Thyroid gland (tissue), 4 donors: ENCODE results near the gene JUNB. TPM values are rescaled to one million over a fixed set of nuclear protein-coding genes. Genes with fewer than 3 reads are reported as not detected.
"Not testable (repeated sequence)": the region's sequence is repeated elsewhere in the genome, so short reads cannot be mapped to it uniquely, and the experiment has no call there.

Source experiments
- DNase-seq, 2 donors: peaks; one replicate each; pipeline ENCODE4 v3.0.0-alpha.2; 2019
- H3K27ac ChIP-seq, 3 donors: fragments of 200-600 bp; sonication (generic); 1 replicate in 2 of 3; 2 replicates in 1 of 3; pipeline ENCODE4 v1.5.1; 2016 to 2019; ENCODE audit warnings: mild to moderate bottlenecking in 1 of 3, moderate library complexity in 1 of 3
- H3K27me3 ChIP-seq: fragments of 200-600 bp; sonication (generic); one replicate; pipeline ENCODE4 v1.5.1; 2019
- H3K36me3 ChIP-seq, 2 donors: fragments of 200-600 bp; sonication (generic); one replicate each; pipeline ENCODE4 v1.5.1; 2016 to 2019
- H3K4me1 ChIP-seq, 2 donors: fragments of 200-600 bp; sonication (generic); one replicate each; pipeline ENCODE4 v1.5.1; 2017 to 2019
- H3K4me3 ChIP-seq, 3 donors: fragments of 200-600 bp; sonication (generic); replicated peaks in 1 of 3; 1 replicate in 2 of 3; 2 replicates in 1 of 3; pipeline ENCODE4 v1.5.1; 2016; ENCODE audit warnings: mild to moderate bottlenecking in 1 of 3
- H3K9me3 ChIP-seq: fragments of 200-600 bp; sonication (generic); one replicate; pipeline ENCODE4 v1.5.1; 2017
- CTCF ChIP-seq, 6 experiments: fragments of 200-600 bp in 3 of 6; fragments of 450-650 bp in 3 of 6; sonication (generic) in 3 of 6; IDR thresholded peaks; one replicate each; pipeline ENCODE4 v1.5.1; 2016 to 2019; ENCODE audit warnings: antibody characterized with exemption in 6 of 6, mild to moderate bottlenecking in 2 of 6, inconsistent platforms in 1 of 6, moderate library complexity in 1 of 6
- POLR2A ChIP-seq, 2 donors: fragments of 450-650 bp; IDR thresholded peaks; one replicate each; pipeline ENCODE4 v1.6.1; 2017; ENCODE audit warnings: antibody characterized with exemption in 2 of 2, mild to moderate bottlenecking in 2 of 2, moderate library complexity in 1 of 2
- WGBS, 2 donors: methylation state at CpG; one replicate each; pipeline ENCODE4 v1.1.5; 2017; 5-methylcytosine and 5-hydroxymethylcytosine counted together
- intact Hi-C: fragments of 100-400 bp; cut with DNase I; formaldehyde crosslinking; loops from one replicate; pipeline ENCODE4 v1.15.1; 2023
- total RNA-seq, 4 donors: library from RNA; depleted of rRNA; stranded (reverse); fragments of >200 nt; gene quantifications; one replicate each; pipeline ENCODE4 v1.2.3, GENCODE V29; 2016

JUNB gene
- total RNA-seq, 4 donors from 2014 or later = 111 to 393 (median 220) TPM

- intact Hi-C loops = no loop called here
- Histone ChIP-seq H3K36me3 (peaks cover 0 to 16% of the 10 kb centered on the region in 2 donors), H3K27me3 (no peaks in the 10 kb centered on the region), H3K9me3 (no peaks in the 10 kb centered on the region), H3K27ac (peak overlapping the region; percentile 96 to 99 (median 96)), H3K4me3 (peak overlapping the region in 1 of 3 donors; percentile 90), H3K4me1 (peaks cover 13 to 22% of the 10 kb centered on the region in 2 donors)
- TF ChIP-seq CTCF (IDR thresholded peaks at IDR 0.05) (no peak), POLR2A (IDR thresholded peaks at IDR 0.05) (no peak)
- DNase-seq = peak in 1 of 2 donors; percentile 29
- 54 to 58% methylated on average over 7 of the region's 7 CpGs for WGBS, 2 donors
Observed at GRCh38 chr19:12794196-12794941, 3.1 kb downstream of the JUNB start.

- peaks cover 13 to 22% of the 10 kb centered on the region in 2 donors for H3K4me1 ChIP-seq
- TF ChIP-seq POLR2A (IDR thresholded peaks at IDR 0.05) (no peak), CTCF (IDR thresholded peaks at IDR 0.05) (no peak)
- DNase-seq = peak in 1 of 2 donors; percentile 8
- WGBS, 2 donors = 92 to 94% methylated on average over 9 of the region's 9 CpGs
- no peaks in the 10 kb centered on the region for H3K9me3 ChIP-seq
- intact Hi-C loops = loop anchor here (5.0 kb wide), 1 partner anchor 33 kb away; no protein-coding TSS in a partner anchor
- H3K27ac ChIP-seq = peak overlapping the region in 1 of 3 donors; percentile 96
- H3K36me3 ChIP-seq = peaks cover 0 to 16% of the 10 kb centered on the region in 2 donors
- H3K27me3 ChIP-seq = no peaks in the 10 kb centered on the region
- H3K4me3 ChIP-seq = no peak overlapping the region
Observed at GRCh38 chr19:12794971-12795381, 3.7 kb downstream of the JUNB start.

- peak; percentile 70 to 99 (median 96) for TF ChIP-seq CTCF (IDR thresholded peaks at IDR 0.05)
- TF ChIP-seq POLR2A (IDR thresholded peaks at IDR 0.05) = no peak
- Histone ChIP-seq H3K36me3 (peaks cover 0 to 16% of the 10 kb centered on the region in 2 donors), H3K27me3 (no peaks in the 10 kb centered on the region), H3K4me3 (no peak overlapping the region), H3K27ac (peak overlapping the region in 1 of 3 donors; percentile 26), H3K4me1 (peaks cover 11 to 31% of the 10 kb centered on the region in 2 donors), H3K9me3 (no peaks in the 10 kb centered on the region)
- 13 to 16% methylated on average over 14 to 18 of the region's 18 CpGs for WGBS, 2 donors
- DNase-seq = peak; percentile 70 to 76
- intact Hi-C loops = loop anchor here (2.0 to 5.0 kb wide), 2 partner anchors 20 to 34 kb away; no protein-coding TSS in a partner anchor
Observed at GRCh38 chr19:12796146-12797071, 5.1 kb downstream of the JUNB start.

- 88 to 95% methylated on average over 6 of the region's 6 CpGs for WGBS, 2 donors
- Histone ChIP-seq H3K4me3 (no peak overlapping the region), H3K9me3 (no peaks in the 10 kb centered on the region), H3K4me1 (peaks cover 15 to 31% of the 10 kb centered on the region in 2 donors), H3K27ac (no peak overlapping the region), H3K27me3 (no peaks in the 10 kb centered on the region), H3K36me3 (peaks cover 0 to 11% of the 10 kb centered on the region in 2 donors)
- intact Hi-C loops = loop anchor here (2.0 to 5.0 kb wide), 2 partner anchors 20 to 35 kb away; no protein-coding TSS in a partner anchor
- TF ChIP-seq CTCF (IDR thresholded peaks at IDR 0.05) = no peak
- no peak for TF ChIP-seq POLR2A (IDR thresholded peaks at IDR 0.05)
- no peak for DNase-seq
Observed at GRCh38 chr19:12797141-12797587, 5.9 kb downstream of the JUNB start.

GRCh38 chr19:12797607-12798006 is 6.3 kb downstream of the JUNB start:
- peaks cover 18 to 35% of the 10 kb centered on the region in 2 donors for H3K4me1 ChIP-seq
- not testable (repeated sequence) for H3K36me3 ChIP-seq, DNase-seq, H3K27me3 ChIP-seq, H3K27ac ChIP-seq, H3K9me3 ChIP-seq, H3K4me3 ChIP-seq
- 94 to 98% methylated on average over 7 of the region's 7 CpGs for WGBS, 2 donors
- intact Hi-C loops = loop anchor here (2.0 to 5.0 kb wide), 2 partner anchors 21 to 35 kb away; no protein-coding TSS in a partner anchor
